HG03432 (cell line): ENCODE measurements around the gene MYPN.
"Not testable (repeated sequence)": the region's sequence is repeated elsewhere in the genome, so short reads cannot be mapped to it uniquely, and the experiment has no call there.

Source experiments
- ATAC-seq: cut with Tn5 transposase; IDR thresholded peaks from one replicate; pipeline ENCODE4 v1.9.1; 2021; ENCODE audit warnings: mild to moderate bottlenecking, moderate library complexity; ENCODE audit not compliant: unreplicated experiment

MYPN gene

DNA sequence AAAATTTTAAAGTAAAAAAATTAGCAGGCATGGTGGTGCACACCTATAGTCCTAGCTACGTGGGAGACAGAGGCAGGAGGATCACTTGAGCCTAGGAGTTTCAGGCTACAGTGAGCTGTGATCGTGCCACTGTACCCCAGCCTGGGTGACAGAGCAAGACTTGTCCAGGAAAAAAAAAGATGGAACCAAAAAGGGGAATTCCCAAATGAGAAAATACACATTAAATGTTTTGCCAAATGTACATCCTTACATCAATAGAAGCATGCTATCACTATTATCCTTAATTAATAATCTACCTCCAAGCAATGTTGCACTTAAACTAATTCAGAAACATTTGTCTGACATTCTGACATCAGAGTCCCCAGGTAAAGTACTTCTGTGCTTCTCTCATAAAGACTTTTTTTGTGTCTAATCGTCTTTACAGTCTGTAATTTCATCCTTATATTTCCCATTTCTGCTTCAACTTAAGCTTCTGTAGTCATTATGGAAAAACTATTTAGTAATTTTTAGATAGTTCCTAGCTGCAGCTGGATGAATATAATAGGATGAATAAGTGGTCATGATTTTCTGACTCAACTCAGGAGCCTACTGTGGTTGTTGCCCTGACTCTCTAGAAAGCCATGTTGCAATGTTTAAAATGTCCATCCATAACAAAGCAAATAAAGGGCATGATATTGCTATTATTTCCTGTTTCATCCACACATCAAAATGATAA, 57.7 kb downstream of the MYPN start:
- ATAC-seq: no peak

DNA sequence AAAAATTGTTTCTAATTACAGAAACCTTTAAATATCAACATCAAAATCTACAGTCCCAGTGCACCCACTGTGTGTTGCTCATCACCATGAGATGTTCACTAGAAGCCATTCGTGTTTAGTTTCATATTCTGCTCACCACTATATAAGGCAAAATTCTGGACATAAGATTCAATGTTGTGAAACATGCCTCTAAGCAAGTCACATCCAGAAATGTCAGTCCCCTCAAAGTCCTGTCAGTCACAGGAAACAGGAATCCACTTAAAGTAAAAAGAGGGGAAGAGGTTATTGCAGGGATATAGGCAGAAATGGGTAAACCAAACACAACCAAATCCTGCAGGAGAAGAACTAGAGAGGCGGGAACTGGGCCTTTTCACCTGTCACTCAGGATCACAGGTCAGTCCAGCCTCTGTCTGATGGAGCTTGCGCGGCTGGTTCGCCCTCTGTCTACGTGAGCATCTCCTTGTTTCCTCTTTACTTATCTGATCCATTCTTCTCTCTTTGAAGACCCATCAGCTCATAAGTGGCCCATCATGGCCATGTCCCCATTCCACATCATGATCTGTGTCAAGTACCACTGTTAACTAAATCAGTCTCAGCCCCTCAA, 58.4 kb downstream of the MYPN start:
- ATAC-seq: no peak

GRCh38 chr10:68171539-68172080, 62.3 kb downstream of the MYPN start:
- ATAC-seq: no peak

DNA sequence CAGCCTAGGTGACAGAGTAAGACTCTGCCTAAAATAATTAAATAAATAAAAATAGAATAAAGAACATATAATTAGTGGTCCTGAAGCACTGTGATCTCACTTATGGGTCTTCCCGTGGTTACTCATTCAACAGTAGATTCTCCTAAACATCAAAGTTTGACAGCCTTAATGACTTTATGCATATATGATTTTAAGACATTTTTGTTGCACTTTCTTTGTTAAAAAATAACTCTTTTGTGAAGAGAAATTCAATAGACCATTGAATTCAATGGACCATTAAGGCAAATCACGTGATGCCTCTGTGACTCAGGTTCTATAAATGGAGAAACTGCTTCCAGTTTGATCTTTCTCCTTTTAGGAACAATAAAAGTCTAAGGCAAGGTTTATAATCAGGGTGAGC, 63.0 kb downstream of the MYPN start:
- peak; percentile 39 for ATAC-seq

- ATAC-seq: no peak
These were observed 66.7 kb downstream of the MYPN start for GRCh38 chr10:68175949-68176348.

DNA sequence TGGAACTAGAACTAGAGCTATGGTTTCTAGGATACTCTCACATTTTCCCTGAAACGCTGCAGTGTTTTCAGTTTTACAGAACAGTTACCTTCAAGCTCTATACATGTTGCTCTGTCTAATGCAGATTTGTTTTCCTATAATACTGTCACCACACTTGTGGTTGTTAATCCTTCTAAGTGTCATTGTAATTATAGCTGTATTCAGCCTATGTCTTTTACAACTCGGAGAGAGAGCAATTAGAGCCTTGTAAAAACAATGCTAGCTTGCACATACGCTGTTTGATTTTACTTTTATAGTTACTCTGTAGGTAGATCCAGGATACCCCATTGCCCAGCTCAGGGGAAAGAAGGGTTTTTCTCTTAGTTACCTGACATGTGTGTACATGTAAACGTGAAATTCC, 67.5 kb downstream of the MYPN start:
- ATAC-seq: no peak

DNA sequence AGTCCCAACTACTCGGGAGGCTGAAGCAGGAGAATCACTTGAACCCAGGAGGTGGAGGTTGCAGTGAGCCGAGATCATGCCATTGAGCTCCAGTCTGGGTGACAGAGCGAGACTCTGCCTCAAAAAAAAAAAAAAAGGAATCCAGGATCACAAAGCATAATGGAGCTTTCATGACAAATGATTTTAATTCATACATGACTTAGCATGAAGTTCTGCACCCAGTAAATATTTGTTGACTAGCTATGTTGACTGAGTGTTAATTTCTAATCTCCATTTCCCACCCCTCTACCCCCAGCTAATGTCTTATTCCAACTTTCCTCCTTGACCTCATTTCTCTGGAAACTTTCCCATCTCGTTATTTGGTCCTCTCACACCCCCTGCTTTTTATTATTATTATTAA, 69.3 kb downstream of the MYPN start:
- ATAC-seq: no peak

DNA sequence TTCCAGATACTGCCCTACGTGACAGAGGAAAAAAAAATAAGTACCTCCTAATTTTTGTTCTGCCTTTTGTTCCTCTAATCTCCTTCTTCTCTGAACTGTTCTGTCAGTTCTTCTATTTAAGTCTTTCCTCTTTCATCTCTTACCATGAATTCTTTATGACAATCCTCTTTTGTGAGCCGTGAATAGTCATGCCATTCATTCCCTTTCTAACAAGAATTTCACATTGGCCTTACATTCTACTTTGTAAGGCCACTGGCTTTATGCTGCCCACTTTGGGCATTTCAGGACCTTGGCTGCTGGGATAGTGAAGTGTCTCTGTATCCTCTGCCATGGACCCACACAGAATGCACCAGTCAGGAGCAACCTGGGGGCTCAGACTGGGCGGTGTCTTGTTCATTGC, 69.7 kb downstream of the MYPN start:
- ATAC-seq: no peak

DNA sequence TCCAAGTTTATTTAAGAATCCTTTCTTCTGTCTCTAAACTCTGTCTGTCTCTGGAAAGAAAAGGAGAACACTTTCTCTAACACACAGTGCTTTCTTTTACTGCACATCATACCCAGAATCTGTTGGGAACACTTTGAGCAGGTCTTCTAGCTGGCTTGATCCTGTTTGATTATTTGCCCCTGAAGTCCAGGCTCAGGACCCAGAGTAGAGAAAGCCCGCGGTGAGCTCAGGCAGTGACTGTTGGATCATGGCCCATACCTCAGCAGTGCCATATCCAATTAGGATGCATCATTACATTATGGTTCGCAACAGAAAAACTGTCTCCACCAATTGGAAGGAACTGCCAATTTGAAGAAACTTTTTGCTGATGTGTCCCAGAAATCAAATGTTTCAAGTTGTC, 71.2 kb downstream of the MYPN start:
- ATAC-seq: no peak

DNA sequence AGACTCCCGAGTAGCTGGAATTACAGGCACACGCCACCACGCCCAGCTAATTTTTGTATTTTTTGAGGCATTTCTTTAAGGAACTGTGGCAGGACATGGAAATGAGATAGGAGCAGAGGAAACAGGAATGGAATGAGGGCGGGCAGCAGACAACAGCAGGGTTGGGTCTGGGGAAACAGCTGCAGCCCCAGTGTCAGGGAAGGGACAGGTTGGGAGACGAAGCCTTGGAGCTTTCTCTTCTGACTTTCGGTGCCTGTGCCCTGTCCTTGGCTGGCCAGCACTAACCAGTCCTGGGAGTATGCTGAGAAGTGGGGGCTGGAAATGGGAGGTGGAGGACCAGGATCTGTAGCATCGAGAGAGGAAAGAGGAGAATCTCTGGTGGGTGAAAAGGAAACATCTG, 75.3 kb downstream of the MYPN start:
- ATAC-seq: no peak

DNA sequence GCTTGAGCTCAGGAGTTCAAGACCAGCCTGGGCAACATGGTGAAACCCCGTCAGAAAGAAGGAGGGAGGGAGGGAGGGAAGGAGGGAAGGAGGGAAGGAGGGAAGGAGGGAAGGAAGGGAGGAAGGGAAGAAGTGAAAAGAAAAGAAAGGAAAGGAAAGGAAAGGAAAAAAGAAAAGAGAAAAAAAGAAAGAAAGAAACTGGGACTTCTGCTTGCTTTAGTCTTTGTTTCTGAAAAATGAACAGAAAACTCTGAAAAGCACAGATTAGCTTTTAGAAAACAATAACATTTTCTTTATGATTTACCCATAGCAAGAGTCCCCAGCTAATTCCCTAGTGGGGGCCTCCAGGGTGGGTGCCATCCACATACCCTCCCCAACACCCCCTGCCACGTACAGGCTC, 75.8 kb downstream of the MYPN start:
- ATAC-seq: no peak

DNA sequence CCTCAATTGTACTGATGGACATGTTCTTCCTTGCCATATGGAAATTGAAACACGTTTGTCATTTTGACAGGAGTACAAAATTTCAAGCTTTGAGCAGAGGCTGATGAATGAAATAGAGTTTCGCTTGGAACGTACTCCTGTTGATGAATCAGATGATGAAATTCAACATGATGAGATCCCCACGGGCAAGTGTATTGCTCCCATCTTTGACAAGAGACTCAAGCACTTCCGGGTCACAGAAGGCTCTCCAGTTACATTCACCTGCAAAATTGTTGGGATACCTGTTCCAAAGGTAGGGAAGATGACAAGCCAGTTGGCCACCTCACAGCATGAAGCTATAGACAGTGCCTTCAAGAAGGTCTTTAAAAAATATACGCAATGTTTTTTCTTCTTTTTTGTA, 79.5 kb downstream of the MYPN start:
- no peak for ATAC-seq

- ATAC-seq: no peak
These were observed 82.8 kb downstream of the MYPN start for GRCh38 chr10:68192113-68192512.

- no peak for ATAC-seq
These were observed 85.0 kb downstream of the MYPN start for GRCh38 chr10:68194290-68194689.

GRCh38 chr10:68195776-68196175, 86.5 kb downstream of the MYPN start:
- ATAC-seq: not testable (repeated sequence)

GRCh38 chr10:68196701-68197100, 87.4 kb downstream of the MYPN start:
- no peak for ATAC-seq

- no peak for ATAC-seq
These were observed 93.7 kb downstream of the MYPN start for GRCh38 chr10:68202960-68203353.

GRCh38 chr10:68208424-68209042, 99.2 kb downstream of the MYPN start:
- peak; percentile 69 for ATAC-seq

DNA sequence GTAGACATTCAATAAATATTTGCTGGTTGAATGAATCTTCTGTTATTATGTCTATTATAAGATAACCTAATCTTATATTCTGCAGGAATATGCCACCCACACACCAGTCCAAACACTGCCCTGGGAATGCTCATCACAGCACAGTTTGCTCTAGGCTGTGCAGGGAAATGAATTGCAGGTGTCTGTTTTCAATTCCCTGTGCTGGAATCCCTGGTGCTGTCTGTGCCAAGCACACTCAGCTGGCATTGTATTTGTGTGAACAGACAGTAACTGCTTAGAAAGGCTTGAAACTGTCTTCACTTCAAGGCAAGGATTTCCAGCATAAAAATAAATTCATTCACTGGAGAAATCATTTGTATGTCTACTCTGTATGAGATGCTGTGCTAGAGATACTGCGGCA, 102.4 kb downstream of the MYPN start:
- no peak for ATAC-seq

DNA sequence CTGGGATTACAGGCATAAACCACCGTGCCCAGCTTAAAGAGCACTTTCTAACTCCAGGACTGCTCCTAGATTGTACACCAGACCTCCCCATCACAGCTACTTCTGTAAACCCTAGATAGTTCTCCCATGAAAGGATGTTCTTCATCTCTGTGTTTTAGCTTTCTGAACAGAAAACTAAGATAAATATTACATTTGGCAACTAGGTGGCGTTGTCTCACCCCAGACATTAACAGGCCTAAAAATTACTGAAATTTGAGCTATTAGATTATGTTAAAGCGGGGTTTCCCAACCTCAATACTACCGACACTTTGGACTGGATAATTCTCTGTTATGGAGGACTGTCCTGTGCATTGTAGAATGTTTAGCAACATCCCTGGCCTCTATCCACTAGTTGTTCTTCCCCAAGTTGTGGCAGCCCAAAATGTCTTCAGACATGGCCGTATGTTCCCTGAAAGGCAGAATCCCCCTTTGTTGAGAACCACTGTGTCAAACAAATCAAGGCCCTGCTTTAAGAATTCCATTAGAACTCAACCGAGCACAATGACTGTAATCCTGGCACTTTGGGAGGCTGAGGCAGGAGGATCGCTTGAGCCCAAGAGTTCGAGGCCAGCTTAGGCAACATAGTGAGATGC, 103.5 kb downstream of the MYPN start:
- no peak for ATAC-seq

DNA sequence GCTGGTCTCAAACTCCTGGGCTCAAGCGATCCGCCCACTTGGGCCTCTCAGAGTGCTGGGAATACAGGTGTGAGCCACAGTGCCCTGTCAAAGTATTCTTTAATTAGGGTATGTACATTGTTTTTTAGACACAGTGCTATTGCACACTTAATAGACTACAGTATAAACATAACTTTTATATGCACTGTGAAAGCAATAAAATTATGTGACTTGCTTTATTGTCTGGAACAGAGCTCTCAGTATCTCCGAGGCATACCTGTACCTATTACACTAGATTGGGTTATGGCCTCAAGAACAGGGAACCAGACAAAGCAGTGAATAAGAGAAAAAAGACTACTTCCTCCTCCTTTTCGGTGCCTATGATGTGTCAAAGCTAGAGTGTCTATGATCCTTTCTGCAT, 109.5 kb downstream of the MYPN start:
- no peak for ATAC-seq

DNA sequence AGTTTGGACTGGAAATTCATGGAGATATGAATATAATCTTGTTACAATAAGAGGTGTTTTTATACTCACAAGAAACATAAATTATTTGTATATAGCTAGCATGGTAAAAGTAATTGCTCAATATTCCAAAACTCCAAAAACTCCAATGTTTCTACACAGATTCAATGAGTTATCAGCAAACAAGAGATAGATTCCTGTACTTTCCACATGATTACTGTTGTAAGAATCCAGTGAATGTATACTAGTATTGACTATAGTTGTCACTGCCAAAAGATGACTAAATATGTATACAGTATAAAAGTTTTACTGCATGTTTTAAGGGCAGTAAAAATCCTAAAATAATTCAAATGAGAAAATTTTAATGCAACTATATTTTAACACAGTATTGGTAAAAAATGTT, 111.9 kb downstream of the MYPN start:
- no peak for ATAC-seq
